NK-92 (cell line): ENCODE data around the gene NAA80.

Experiments
- DNase-seq: peaks from one replicate; lab custom pipeline; 2025; ENCODE audit not compliant: unreplicated experiment; lab: John Stamatoyannopoulos, UW

NAA80 gene

GRCh38 chr3:50298836-50299637 is at the start of gene NAA80, which contains the start of gene HYAL3:
Gene NAA80 (minus strand): TSS chr3:50299405. CDS start chr3:50297463, 1,942 bp downstream.
Gene HYAL3 (minus strand): TSS chr3:50299405. CDS start chr3:50295602, 3,803 bp downstream.
- DNase-seq = peak; percentile 95

- DNase-seq = peak; percentile 3
These were observed 48.1 kb upstream of the NAA80 start for GRCh38 chr3:50347187-50347813.

DNA sequence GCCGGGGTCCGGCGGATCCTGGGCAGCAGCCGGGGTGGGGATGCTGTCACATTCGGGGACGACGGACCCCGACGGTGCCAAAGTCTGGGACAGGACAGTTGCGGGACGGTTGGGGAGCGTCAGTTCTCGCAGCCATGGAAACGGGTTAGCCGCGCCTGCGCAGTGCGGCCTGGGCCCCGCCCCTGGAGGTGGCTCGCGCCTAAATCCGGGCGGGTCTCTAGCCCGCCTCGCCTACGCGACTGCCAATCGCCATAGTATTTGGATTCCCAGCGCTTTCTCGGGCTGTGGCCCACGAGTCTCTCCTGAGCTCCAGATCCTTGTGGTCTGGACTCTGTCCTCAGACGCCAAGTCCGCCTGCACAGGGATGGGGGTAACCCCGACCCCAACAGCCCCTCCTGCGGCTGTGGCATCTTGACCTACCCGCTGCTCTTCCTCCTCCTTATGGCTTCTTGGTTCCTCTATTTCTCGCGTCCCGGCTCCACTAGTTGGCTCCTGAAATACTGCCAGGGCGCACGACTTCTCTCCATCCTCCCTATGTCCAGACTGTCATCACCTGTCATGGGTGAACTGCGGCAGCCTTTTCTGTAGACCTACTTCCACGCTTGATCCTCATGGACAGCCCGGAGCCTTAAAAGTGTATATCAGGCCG is 46.5 kb upstream of the NAA80 start, which contains the start of gene ZMYND10:
ZMYND10 (minus strand) TSS at position 147 of the 649 bp plus-strand sequence. CDS start 153 bp downstream, outside the sequence.
- DNase-seq = no peak

DNA sequence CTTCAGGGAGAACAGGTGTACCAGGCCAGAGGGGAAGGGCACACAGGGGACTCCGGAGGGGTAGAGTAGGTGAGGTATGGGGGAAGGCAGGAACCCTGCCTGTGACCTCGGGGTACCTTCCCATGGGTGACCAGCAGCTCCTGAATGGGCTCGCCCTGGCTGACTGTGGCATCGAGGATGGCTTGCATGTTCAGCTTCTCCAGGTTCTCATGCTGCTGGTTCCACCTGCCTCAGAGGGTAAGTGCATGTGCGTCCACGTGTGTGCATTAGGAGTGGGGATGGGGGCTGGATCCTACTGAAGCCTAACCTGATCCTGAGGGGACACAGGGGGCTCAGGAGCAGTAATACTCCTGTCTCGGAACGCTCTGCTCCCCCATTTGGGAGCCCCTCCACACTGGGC is 45.8 kb upstream of the NAA80 start:
- no peak for DNase-seq

GRCh38 chr3:50342813-50343633 is 43.8 kb upstream of the NAA80 start:
- DNase-seq = no peak

DNA sequence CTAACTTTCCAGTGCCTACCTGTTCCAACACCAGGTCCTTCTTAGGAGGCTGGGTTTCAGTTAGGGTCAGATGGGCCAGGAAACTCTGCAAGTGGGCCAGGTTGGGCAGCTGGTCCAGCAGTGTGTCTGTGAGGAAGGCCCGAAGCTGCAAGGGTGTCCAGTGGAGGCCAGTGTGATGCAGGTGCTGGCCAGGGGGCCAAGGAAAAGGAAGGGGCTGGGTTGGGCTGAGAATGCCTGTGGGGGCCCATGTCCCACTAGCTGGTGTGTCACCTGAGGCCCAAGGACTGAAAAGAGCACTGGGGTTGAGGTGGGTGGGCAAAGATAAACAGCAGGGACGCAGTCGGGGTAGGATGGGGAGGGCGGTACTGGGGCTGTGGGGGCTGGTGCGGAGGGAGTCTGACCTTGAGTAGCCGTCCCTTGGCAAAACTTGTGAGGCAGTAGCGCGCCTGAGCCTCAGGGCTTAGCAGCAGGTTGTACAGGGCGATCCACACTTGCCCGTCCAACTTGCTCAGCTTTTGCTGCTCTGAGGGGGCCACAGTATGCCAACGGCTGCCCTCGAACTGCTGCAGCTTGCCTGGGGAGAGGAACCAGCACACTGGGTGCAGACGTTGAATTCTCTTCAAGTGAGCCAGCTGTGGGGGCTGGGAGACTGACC is 42.9 kb upstream of the NAA80 start:
- DNase-seq = no peak

- no peak for DNase-seq
These were observed 42.3 kb upstream of the NAA80 start for GRCh38 chr3:50341537-50341936.

GRCh38 chr3:50340448-50341329 is 41.5 kb upstream of the NAA80 start, which contains the start of gene RASSF1:
Gene RASSF1 (minus strand): TSS chr3:50340836. CDS start chr3:50340805, 31 bp downstream.
- DNase-seq = peak; percentile 17

DNA sequence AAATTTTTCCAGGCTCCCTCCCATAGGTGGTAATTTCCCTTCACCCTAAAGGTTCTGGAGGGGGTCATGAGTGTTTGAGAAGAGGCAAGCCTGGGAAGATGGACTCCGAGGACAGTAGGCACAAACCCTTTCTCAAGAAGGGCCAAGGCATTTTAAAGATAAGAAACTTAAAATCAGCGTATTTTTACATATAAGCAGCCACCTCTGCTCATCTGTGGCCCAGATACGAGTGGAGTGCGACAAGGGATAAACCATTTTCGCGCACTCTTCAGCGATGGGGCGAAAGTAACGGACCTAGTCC is 40.9 kb upstream of the NAA80 start:
- DNase-seq = no peak

- no peak for DNase-seq
These were observed 40.4 kb upstream of the NAA80 start for GRCh38 chr3:50339485-50340146.

DNA sequence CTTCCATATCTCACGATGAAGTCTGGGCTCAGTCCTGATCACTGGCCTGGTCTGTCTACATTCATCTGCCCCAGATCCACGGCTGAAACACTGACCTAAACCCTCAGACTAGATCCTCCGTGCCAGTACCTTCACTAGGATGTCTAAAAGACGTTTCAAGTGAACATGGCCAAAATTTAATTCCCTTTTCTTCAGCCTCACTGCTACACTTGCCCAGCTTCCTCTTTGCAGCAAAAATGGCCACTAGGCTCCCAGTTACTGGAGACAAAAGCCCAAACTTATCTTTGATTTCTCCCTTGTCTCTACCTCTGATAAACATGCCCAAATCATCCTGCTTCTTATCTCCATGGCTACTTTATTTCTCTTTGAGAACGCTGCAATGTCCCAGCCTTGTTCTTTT is 39.8 kb upstream of the NAA80 start:
- no peak for DNase-seq

GRCh38 chr3:50337175-50337861 is 38.1 kb upstream of the NAA80 start:
- peak; percentile 77 for DNase-seq

DNA sequence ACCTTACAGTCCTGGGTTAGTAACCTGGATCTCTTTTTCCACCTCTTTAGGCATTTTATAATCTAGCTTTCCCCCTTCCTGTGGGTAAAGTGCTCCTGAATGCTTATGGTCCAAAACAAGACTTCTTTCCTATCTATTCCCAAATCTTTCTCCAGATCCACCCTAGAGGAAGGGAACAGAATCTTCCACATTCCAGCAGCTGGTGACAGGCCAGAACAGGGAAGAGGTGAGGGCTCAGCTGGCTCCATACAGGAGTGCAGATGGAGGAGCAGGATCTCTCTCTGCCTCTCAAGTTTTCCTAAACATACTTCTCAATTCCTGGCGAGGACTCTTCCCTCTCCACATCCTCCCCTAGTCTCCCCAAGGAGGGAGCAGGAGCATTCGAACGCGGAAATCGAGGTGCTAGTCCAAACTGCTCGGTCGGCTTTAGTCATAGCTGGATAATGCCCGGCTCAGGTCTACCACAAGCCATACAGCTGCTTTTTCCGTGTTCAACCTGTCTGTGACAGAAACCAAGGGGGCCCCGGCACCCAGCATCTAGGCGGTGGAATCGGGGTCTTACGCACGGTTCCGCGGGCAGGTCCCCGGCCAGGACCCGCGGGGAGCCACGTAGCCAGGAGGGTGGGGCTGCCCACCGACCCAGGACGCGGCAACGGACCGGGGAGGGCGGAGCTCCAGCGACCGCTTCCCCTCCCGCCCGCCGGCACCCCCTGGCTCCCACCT is 37.4 kb upstream of the NAA80 start:
- no peak for DNase-seq

DNA sequence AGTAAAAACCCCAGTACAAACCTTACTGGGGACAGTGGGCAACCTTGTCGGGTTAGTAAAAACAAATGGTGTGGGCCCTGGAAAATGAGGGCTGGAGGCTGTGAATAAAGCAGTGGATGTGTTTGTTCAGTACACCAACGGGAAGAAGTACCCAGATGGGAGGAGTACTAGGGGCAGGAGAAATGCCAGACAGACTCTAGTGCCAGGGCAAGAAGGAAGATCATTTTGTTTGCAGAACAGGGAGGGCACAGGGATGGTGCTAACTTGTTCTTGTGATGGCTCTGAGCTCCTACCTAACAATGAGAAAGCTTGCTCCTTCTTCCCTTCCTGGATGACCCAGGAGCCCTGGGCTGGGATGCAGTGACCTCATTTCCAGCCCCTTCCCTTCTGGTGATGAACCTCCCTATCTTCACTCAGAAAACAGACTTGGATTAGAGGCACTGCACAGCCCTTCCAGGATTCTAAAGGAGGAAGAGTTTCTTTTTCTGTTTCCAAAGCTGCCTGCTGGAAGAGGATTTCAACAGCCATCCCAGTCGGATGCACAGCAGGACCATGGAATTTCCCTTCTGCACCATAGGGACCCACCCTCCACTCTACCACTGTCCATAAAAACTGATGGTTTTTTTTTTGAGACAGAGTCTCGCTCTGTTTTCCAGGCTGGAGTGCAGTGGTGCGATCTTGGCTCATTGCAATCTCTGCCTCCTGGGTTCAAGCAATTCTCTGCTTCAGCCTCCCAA is 35.3 kb upstream of the NAA80 start:
- DNase-seq = no peak

- no peak for DNase-seq
These were observed 34.6 kb upstream of the NAA80 start for GRCh38 chr3:50333744-50334328.

DNA sequence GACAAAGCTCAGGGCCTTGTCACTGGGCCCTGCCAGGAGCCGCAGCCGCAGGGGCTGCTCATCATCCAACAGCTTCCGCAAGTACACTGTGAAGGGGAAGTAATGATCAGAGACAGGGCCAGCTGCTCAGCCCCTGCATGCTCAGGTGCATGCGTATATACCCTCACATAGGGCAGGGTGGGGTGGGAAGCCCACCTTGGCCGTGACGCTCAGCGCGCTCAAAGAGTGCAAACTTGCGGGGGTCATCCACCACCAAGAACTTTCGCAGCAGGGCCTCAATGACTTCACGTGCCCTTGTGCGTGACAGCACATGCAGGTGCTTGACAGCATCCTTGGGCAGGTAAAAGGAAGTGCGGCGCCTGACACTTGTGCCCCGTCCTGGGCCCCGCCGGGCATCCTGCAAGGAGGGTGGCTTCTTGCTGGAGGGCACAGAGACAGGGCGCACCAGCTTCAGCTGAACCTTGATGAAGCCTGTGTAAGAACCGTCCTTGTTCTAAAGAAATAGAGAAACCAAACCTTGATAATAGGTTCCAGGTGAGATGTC is 32.2 kb upstream of the NAA80 start:
- DNase-seq = no peak
